GM21447 (cell line): ENCODE measurements around the gene RALGAPA2.

Source experiments
- ATAC-seq: cut with Tn5 transposase; IDR thresholded peaks from one replicate; pipeline ENCODE4 v1.9.1; 2021; ENCODE audit not compliant: unreplicated experiment

The RALGAPA2 gene

GRCh38 chr20:20721489-20721888 lies 9.0 kb upstream of the RALGAPA2 start:
- no peak for ATAC-seq

- ATAC-seq: no peak
Measured at GRCh38 chr20:20720158-20720557, 7.7 kb upstream of the RALGAPA2 start.

- no peak for ATAC-seq
Measured at GRCh38 chr20:20719411-20719810, 7.0 kb upstream of the RALGAPA2 start.

DNA sequence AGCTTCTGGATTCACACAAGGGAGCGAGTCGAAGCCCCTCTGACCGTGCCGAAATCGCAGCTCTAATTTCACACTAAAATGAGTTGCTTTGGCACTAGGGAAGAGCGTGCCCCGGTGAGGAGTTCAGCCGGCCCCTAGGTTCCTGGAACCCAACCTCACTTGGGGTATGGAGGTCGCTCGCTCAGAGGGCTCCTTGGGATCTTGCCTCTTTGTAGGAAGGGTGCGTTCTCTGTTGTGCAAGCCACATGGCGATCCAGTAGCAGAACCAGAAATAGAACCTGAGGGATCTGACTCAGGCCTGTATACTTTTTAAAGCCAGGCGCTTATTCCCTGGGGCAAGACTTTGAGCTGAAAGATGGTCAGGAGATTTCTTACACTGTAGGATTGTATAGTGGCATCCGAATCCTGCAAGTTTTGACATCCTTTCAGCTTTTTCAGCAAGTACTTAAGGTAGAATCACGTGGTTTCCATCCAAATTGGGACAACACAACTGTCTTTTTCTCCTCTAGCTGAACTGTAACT lies 861 bp upstream of the RALGAPA2 start:
- ATAC-seq: no peak

GRCh38 chr20:20712004-20712473 lies 405 bp downstream of the RALGAPA2 start:
- ATAC-seq: peak; percentile 14

DNA sequence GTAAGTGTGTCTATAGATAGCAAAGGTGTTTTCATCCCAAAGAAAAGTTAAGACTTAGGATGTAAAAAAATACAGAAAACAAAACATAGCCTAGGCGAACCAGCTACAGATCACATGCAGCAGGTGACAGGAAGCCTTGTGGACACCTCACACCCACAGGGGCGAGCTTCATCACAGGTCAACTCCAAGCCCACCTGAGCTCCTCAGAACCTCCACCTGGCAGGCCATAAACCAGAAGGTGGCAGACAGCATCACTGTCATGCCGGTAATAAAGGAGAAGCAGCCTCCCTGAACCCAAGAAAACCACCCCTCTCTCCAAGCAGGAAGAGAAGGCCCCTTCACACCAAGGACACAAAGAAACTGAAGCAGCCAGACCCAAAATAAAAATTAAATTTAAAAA lies 1.0 kb downstream of the RALGAPA2 start:
- no peak for ATAC-seq

DNA sequence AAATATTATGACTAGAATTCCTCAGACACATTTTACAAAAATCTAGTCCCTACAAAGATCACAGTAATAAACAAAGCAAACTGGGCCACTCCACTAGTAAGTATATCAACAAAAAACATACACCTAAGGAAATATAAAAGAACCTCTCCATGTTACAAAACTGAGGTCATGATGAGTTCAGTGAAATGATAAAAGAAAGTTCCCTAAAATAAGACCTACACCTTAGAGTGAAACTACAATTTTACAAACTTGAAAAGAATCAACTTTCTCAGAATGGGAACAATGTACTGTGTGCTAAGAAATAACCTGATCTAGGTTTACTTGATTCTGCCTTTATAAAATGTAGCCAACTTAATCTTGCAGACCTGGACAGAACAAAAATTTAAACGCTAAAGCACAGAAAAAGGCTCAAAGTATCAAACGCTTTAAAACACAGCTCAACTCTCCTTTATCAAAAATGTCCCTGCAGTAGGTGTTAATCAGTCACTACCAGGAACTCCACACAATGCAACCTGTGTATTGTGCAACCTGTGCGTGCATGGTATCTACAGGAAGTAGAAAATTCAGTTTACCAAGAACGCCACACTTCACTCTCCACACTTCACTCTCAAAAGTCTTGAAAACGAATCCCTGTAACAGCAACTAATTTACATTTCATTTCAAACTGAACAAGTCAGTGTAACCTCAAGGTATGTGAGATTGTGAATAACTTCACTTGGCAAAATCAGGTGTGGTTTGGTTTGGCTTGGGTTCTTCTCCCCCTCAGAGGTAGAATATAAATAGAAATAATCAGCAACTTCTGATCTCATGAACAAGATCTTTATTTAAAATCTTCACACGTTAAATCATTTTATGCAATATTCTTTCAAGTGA lies 1.8 kb downstream of the RALGAPA2 start:
- peak; percentile 26 for ATAC-seq

DNA sequence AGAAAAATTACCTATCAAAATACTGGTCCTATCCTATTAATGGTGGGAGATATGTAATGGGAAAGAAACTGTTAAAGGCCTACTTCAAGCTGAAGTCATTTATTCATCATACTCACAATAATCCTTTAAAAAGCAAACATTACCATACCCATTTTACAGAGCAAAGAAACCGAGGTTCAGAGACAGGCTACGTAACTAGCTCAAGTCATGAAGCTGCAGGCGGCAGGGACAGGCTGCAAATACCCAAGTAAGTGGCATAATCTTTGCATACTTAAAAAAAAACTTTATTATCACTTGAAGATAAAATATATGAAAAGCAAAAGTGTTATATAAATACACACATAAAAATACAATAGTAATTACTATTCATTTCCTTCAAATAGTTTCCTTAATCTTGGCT lies 2.6 kb downstream of the RALGAPA2 start:
- no peak for ATAC-seq

DNA sequence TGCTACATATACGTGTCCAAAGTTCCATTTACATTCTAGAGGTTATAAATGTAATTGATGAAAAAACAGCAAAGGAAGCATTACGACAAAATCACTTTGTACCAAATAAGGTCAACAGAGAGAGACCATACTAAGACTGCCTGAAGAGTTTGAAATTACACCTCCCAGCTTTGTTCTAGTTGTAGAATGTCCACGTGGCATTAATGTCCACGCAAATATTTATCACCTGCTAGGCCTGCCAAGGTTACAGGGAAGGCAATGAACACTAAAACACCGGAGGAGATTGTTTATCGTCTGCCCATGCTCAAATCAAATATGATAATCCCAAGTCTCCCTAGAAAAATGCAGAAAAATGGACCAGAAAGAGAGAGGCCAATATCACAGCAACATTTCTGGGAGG lies 6.2 kb downstream of the RALGAPA2 start:
- ATAC-seq: no peak

DNA sequence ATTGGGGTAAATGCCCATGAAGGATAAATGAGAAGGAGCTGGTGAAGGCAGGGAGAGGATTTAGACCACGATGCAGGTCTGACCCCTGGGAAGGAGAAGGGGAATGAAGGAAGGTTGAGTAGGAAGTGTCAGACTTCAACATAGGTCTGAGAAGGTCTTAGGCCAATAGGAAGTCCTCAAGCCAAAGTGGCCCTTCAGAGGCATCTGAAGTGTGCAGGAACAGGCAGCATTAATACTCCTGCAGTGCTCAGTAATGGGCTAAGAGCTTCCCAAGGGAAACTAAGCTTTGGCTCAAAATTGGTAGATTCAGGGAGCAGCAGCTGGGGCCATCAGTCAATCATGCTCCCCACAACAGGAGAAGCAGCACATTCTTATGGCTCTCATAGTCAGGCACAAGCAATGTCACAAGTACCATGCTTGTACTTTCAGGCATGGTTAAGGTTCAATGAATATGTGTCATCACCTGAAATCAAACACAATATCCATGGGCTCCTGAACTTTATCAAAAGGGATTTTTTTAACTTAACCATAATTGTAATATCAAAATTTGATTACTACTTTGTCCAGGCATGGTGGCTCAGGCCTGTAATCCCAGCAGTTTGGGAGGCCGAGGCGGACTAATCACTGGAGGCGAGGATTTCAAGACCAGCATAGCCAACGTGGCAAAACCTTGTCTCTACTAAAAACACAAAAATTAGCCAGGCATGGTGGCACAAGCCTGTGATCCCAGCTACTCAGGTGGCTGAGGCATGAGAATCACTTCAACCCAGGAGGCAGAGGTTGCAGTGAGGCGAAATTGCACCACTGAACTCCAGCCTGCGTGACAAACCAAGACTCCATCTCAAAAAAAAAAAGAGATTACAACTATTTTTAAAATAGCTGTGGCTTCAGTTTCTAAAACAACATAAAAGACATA lies 9.9 kb downstream of the RALGAPA2 start:
- ATAC-seq: no peak

DNA sequence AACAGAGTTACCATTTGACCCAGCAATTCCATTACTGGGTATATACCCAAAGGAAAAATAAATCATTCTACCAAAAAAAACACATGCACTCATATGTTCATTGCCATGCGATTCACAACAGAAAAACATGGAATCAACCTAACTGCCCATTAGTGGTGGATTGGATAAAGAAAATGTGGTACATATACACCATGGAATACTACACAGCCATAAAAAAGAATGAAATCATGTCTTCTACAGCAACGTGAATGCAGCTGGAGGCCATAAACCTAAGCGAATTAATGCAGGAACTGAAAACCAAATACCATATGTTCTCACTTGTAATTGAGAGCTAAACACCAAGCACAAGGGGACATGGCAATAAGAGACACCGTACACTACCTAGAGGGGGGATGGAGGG lies 12.5 kb downstream of the RALGAPA2 start:
- no peak for ATAC-seq

DNA sequence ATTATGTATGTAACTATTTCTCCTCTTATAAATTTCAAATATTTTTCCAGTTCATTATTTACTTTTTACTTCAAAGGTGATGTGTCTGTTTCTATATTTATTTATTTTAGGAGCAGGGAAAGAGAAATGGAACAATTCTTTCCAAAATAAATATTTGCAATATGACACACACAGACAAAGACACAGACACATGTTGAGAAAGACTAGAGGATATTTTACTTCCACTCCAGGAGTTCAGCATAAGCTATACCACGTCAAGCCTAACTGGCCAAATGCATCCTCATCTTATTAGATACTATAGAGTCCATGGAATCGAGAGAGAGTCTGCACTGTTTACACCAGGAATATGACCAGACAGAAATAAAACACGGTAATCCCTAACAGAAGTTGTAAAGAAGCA lies 13.3 kb downstream of the RALGAPA2 start:
- ATAC-seq: no peak

DNA sequence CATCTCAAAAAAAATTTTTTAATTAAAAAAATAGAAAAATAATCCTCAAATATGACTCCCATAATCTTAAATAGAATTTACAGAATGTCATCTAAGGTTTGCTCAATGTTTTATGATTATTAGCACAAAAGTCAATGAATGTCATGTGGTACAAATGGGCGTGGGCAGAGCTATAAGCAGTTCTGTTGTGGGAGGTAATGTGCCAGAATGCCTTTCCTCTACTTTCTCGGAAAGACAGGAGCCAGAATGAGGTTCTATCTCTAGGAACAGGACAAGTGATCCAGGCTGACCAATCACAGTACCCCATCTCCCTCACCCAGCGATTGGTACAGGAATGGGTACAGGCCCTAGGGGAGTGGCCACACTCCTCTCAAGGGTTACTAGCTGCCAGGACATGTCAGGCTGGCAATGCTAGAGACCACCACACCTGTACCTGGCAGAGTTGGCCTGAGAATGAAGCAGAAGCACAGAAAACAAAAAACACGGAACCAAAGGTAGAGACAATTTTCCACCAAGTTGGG lies 15.1 kb downstream of the RALGAPA2 start:
- ATAC-seq: no peak

GRCh38 chr20:20695250-20695816 lies 17.1 kb downstream of the RALGAPA2 start:
- no peak for ATAC-seq

GRCh38 chr20:20694591-20694990 lies 17.9 kb downstream of the RALGAPA2 start:
- ATAC-seq: no peak

GRCh38 chr20:20692587-20692986 lies 19.9 kb downstream of the RALGAPA2 start:
- no peak for ATAC-seq

GRCh38 chr20:20691477-20692235 lies 20.8 kb downstream of the RALGAPA2 start:
- ATAC-seq: peak; percentile 52

DNA sequence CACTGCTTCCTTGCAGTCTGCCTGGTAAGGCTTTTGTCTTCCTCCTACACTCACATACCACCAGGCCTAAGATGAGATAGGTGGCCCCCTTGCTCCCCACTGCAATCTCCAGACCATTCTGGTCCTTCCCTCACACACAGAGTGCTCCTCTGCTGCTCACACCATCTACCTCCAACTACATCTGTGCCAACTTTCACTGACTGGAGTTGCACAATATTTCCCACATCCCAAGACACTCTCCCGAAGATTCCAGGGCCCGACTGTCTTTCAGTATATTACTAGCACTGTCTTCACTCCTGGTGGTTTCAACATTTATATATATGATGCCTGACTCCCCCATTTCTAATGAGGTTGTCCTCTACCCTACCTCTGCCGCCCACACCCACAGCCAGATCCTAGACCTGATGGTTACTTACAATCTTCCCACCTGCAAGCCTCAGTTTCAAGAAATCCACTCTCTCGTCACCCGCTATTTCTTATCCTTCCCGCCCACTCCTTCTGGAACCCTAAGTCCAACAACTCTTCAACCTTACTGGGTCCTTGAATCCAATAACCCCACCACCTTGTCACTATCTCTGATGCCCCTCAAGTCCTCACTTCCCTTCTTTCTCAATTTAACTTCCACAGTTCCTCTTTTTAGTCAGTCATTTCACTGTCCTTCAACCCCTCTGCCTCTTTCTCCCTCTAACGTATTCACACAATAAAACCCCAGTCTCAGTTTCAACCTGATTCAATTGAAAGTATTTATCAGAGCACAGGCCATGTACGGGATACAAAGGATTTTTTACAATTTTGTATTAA lies 21.6 kb downstream of the RALGAPA2 start:
- ATAC-seq: peak; percentile 73

GRCh38 chr20:20687319-20687718 lies 25.1 kb downstream of the RALGAPA2 start:
- ATAC-seq: no peak
